ENCODE measurements around the gene SFXN5.

The SFXN5 gene

DNA sequence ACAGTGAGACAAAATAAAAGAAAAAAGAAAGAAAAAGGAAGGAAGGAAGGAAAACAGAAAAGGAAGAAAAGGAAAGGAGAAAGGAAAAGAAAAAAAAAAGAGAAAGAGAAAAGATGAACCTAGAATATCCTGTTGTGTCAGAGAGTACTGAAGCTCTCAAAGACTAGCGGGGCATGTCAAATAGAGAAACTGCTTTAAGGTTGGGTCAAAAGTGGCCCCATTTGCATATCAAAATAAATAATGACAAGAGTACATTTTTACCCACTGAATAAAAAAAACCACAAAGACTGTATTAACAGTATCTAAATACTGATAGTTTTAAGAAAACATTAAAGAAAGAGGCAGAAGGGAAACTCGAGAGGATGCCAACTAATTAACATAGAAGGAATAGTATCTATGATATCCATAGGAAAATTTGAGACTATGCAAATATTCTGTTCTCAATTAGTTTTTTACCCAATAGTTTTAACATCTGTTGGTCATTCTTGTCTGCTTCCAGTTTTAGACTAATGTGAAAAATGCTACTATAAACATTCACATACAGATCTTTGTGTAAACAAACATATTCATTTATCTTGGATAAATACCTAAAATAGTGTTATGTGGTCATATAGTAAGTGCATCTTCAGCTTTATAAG, 53.2 kb downstream of the SFXN5 start:
- no peak for DNase-seq (ENCODE audit: low spot score)

DNA sequence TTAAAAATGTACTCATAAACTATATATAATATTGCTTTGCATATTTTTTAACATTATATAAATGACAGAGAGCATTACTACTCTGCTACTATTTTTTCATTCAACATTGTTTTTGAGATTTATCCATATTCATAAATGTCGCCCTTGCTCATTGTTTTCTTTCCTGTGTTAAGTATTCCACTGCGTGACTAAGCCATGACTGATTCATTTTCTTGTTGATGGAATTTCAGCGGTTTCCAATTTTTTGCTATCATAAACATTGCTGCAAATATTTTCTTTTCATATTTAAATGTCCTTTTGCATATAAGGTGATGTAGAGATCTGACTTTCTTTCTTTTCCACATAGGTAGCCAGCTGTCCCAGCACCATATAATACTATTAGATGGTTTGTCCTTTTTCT, 57.6 kb downstream of the SFXN5 start:
- DNase-seq (ENCODE audit: low spot score), result no peak

DNA sequence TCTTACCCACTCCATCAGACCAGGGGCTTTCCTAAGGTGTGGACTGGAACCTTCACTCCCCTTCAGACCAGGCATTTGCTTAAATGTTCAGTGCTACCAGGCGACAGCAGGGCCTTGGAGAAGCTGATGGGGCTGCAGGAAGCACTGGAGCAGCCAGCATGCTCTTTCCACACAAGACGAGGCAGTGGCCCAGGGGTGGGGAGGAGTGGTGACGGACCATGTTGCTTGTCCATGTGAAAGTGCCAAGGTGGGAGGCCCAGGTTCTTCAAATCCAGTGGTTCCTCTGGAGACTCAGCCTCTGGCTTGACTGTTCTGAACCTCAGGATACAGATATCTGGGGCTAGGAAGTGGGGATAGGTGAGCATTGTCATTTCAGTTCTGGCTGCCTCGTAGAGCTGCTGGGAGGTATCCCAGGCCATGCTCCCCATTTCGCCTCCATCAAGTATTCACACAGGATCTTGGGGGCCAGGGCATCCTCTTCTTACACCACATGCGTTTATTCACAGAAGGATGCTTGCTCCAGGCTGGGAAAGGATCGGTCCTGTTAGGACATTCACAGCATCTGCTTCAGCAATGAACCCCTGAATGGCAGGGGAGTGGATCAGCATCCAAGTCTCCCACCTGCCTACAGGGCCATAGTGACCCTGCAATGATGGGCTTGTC, 62.2 kb downstream of the SFXN5 start:
- DNase-seq (ENCODE audit: low spot score), result no peak

DNA sequence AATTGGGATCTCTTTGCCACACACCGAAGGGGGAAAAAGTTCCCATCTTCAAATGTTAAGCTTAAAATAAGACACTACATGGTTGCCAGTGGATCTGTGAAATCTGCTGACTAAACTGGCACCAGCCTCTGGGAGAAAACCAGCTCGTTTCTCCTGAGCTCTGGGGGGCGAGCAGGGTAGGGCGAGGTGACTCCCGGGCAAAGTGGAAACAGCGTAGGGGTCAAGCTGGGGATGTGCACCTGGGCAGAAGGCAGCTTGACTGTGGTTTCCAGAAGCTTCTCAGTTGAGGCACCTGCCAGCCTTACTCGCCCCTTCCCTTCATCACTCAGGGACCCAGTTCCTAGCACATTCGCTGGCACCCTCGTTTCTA, 62.8 kb downstream of the SFXN5 start:
- DNase-seq (ENCODE audit: low spot score), result no peak

DNA sequence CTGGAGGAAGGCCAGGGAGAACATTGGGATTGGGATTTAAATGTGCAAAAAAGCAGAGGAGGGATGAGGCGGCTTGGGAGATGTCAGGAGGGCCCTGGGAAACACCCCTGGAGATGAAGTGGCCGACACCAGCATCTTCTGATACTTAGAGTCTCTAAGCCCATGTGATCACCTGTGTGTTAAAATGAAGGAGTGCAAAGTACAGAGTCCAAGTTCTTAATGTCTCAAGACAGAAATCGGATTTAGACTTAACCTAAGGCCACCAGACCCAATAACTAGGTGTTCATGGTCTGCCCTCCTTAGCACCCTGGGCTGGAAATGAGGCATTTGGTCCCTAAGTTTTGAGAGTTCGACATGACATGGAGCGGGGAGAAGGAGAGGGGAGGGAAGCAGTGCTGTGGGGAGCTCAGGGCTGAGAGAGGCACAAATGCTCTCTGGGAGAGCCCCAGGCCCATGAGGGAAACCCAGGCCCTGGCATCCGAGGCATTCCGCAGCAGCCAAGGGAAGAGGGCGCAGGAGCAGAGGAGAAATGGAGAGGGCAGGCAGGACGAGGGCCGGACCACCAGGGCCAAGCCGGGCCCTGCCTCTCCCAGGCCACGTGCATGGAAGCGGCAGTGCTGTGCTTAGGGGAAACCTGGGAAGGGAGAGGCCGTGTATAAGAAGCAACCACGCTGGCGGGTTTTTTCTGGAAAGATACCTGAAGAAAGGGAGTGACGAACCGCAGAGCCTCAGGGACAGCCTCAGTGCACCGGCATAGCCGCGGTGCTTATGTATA, 63.3 kb downstream of the SFXN5 start:
- no peak for DNase-seq (ENCODE audit: low spot score)

DNA sequence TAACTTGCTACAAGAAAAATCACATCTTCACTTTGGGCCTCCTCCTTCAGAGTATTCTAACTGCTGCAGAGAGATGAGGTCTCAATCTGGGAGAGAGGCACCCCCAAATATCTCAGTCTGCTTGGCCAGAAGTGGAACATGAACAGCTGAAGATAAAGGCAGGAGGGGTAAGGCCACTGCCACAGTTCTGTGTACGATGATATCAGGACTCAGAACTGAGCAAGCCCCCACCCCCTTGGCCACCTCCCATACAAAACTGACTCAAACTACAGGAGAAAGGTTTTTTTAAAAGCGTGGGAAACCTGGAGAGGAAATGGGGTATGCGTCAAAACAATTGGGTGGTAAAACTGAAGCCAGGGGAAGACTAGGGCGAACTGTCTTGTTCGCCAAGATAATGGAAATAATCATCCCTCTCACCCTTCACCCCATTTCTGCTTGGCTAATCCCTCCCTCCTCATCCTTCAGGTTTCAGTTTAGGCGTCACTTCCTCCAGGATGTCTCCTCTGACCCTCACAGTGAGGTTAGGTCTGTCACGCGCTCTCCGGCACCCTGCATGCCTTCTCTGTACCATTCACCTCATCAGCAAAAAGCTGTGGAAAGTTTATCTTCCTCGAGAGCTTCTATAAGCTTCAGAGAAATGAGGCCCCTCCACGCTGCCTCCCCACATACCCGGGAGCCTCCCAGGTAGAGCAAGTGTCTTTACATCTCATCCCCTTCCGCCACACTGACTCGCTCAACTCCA, 64.4 kb downstream of the SFXN5 start:
- DNase-seq (ENCODE audit: low spot score), result no peak

DNA sequence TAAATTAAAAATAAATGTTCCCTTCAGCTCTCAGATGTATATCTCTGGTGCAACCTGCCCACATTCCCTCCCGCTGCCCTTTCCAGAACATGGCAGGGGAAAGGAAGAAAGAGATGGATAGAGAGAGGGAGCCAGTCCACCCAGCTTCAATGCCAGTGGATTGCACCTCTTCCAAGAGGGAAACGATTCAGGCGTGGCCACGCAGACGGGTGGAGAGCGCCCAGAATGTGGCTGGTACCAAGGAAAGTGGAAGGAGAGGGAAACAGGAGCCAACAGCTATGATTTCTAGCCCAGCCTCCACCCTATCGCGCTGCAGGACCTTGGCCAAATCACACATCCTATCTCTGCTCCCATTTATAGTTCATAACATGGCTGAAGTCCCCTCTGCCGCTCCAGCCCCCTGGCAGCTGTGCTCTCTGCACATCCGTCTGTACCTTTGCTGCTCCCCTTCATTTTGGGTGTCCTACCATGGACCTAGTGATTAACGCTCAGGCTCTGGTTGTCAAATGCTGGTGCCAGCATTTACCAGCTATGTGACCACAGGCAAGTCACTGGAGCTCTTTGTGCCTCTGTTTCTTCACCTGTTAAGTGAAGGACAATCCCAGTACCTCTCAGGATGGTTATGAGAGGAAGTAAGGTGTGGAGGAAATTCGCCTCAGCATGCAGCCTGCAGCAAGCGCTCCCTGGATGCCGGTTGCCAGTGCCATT, 66.5 kb downstream of the SFXN5 start:
- DNase-seq (ENCODE audit: low spot score), result no peak

DNA sequence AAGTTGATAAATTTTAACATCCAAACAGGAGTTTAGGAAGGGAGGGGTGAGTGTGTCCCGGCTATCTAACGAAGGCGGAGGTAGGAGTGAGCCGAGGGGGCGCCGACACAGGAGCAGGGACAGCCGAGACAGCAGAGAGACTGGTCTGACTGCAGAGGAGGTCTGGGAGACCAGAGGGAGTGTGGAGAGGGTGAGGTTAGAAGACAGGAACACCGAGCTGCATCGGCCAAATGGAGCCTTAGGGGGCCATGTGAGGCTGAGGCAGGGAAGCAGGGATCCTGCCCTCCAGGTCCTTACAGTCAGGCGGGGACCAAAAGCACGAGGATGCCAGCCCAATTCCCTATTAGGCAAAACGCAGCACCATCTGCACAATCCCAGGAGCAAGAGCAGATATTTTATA, 67.0 kb downstream of the SFXN5 start:
- no peak for DNase-seq (ENCODE audit: low spot score)

DNA sequence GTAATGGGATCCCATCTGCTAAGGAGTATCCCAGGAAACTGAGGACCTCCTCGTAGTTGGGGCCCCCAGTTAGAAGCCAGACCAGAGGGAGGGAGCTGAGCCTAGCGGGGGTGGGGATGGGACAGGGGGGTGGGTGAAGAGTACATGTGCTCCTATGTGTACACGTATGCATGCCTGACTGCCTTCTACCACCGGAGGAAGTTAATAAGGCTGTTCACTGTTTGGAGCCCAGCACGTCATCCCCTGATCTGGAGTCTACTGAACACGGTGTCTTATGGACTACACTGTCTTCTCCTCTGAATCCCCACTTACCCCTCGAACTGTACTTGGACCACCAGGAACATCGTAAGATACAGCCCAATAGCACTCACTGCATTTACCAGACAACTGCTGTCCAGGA, 68.5 kb downstream of the SFXN5 start:
- DNase-seq (ENCODE audit: low spot score), result no peak

DNA sequence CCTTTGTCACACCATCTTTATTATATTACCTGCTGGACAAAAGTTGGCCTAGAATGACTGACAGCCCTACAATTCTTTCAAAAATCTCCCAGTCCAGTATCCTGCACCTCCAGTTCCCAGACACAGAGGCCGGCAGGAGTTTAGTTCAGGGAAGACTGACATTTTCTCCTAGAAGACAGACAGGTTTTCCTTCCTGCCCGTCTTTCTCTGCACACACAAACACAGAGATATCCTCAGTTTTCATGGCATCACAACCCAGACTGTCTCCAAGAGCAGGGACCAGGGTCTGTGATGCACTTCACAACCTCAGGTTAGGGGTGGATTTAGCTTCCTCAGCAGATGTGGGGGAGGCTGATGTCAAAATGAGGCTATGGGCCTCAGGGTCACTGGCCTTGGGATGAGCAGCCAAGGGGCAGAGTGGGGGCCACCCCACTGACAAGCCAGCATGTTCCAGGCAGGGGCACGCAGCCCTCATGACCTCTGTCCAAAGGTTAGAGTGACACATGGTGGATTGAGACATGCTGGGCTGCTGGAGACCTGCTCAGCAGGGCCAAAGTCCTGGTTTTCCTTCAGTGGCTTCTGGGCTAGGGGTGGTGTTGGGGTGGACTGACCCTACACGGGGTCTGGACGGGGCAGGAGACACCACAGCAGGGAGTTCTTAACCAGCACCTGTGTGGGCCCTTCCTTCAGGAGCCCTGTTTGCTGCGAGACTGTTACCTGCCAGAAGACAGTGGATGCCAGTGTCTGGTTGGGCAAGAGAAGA, 70.5 kb downstream of the SFXN5 start:
- DNase-seq (ENCODE audit: low spot score), result no peak

DNA sequence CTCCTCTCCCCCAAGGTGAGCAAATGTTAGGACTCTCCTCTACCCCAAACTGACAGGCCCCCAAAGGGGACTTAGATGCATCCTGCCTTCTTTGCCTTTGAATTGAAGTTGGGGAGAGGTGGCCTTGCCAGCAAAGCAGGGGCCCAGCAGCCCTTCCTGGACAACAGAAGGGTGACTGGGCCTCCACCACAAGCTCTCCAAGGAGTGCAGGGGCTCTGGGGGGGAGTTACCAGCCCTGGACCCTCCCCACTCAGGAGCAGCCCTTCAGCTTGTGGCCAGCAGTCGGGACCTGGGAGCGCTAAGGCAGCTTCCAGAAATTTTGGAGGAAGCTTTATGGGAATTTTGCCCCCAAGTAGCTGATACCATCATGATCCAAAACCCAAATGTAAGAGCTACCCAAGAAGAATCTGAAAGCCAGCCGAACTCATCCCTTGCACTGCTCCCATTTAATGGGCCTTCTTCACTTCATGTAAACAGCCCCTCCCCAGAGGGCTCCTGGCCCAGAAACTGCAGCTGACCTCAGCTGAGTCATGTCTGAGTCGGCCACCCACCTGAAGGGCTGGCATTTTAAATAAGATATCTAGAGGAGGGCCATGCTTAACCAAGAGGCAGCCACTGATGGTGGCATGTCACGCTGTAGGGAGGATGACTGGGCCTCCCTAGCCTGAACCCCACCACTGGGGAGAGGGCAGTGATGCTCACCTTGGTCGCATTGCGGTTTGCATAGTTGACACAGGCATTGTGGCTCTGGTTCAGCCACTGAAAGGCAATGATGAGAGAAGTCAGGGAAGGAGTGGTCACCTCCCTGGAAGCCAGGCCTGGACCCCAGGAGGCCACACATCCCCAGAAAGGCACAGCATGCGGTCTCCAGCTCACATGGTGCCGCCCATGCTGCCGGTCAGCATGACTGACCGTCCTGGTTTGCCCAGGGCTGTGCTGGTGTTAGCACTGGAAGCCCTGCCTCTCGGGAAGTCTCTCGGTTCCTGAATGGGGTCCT, 71.5 kb downstream of the SFXN5 start:
- DNase-seq (ENCODE audit: low spot score), result peak; percentile 34

DNA sequence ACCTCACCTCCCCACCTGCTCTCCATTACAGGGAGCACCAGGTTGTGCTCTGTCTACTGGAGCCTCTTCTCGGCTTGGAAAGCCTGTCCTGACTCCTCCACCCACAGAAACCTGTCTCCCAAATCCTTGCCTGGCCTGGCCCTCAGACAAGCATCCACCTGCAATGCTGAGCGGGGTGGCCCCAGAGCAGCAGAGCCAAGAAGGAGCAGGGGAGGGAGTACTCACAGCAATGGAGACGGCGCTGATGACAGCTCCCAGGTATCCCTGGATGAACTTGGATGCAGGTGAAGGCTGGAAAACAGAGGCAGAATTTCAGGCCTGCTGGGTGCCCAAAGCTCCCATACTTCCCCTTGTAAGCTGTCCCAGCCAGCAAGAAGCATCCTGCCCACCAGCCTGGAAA, 72.8 kb downstream of the SFXN5 start:
- DNase-seq (ENCODE audit: low spot score), result no peak

DNA sequence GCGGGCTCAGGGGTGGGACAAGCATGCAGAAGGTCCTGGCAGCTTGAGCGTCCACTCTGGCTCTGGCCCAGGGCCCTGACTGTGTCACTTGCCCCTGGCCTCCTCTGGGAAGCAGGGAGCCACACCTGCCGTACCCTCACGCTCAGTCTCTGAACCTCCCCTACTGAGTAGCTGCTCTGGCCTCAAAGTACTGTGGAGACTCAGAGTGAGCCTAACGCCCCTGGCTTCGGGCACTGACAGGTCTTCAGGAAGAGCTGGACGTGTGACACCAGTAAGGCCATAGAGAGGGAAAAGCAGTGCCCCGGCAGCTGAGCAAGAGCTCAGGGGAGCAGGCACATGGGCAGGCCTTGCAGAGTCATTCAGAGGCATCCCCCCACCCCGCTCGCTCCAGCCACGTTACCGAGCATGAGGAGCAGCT, 73.3 kb downstream of the SFXN5 start:
- DNase-seq (ENCODE audit: low spot score), result no peak

DNA sequence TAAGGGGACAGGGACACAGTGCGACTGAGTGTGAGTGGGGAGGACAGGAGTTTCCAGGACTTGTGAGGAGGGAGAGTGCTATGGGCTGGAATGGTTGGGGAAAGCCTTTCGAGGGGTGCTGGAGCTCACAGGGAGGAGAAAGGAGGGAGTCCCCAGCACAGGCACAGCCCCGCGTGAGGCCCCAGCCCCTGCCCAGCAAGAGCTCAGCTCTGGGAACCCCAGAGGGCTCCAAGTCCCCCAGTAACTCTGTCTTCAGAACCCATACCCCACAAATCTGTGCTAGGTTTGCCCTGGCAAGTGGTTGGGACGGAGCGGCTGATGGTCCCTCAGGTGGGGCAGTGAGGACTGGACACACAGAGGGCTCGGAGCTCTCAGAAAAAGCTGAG, 75.4 kb downstream of the SFXN5 start:
- DNase-seq (ENCODE audit: low spot score), result no peak

DNA sequence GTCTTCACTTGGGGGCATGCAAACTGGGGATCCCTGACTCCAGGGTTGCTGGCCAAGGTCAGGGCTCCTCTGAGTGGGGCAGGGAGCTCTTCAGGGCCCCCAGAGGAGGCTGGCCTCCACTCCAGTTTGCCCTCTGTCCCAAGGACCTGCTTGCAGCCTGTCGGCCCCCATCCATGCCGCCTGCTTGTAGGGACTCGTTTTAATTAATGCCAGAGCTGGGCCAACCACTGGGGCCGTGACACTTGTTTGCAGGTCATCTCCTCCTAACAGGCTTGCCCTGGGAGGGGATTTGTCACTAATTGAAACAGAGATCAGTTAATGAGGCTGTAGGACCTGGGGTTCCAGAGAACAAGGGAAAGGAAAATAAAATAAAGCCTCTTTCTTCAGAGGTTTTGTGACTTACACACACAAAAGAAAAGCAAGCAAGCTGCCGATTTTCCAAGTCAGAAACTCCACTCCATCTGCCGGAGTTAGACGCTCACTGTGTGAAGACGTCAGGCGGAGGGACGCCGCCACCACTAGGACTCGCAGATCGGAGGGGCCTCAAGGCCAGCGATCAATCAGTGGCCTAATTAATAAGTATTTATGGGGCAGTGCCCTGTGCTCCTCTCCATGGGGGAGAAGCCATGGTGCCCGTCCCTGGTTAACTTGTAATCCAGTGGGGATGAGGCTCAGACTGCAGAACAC, 75.9 kb downstream of the SFXN5 start:
- no peak for DNase-seq (ENCODE audit: low spot score)

DNA sequence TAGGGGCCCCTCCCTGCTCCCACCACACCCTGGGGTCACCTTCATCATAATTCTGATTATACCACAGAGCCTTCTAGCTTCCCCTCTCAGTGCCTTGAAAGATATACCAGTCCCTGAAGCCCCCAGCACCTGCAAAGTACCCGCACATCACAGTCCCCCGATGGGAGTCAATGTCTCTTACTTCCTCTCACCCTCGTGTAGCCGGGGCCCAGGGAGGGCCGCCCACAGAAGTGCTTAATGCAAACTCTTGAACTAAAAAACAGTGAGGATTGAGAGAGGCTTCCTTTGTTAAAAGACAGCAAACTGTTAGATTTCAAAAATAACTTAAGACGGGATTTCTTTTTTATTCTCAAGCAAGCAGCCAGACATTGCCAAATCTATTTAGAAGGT, 76.5 kb downstream of the SFXN5 start:
- no peak for DNase-seq (ENCODE audit: low spot score)

DNA sequence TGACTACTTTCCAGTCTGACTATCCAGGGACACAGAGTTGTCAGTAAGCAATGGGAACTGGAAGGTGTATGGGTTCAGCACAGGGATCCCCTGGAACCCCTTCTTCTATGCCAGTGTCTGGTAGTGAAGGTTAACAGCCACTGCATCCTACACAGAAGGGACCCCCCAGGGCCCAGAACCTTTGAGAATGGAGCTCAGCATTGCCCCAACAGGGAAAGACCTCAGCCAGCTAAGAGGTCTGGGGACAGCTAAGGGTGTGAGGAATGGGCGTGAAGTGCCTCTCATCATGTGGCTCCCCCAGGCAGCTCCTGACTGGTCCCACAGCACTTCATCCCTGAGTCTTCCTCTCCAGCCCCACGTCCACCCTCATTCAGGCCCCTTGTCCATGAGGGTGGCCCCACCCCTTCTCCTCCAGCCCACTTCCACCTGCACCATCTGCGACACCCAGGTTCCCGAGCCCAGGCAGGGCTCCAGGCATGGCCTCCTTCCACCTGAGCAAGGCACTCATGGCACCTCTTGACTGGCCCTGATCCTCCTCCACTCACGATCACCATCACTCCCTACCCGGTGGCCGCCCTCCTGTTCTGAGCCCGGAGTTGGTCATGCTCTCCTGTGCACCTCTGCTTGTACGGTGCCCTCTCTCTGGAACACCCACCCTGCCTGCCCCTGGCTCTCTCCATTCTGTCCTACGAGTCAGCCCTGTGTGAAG, 77.1 kb downstream of the SFXN5 start:
- DNase-seq (ENCODE audit: low spot score), result no peak

DNA sequence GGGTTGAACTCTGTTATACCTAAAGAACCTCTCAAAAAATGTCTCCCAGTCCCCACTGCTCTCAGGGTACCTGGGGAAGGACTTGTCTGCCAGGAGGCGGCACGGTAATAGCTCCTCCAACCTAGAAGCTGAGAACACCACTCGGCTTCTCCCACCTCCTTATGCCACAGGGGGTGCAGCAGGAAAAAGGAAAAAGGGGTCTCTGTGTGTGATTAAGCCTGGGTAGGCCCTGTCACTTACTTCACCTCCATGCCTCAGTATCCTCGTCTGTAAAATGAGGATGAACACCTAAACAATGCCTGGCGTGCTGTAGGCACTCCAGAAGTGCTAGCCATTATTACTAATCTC, 77.6 kb downstream of the SFXN5 start:
- no peak for DNase-seq (ENCODE audit: low spot score)
